Measurements from ENCODE around the gene PTPRT.

DNA sequence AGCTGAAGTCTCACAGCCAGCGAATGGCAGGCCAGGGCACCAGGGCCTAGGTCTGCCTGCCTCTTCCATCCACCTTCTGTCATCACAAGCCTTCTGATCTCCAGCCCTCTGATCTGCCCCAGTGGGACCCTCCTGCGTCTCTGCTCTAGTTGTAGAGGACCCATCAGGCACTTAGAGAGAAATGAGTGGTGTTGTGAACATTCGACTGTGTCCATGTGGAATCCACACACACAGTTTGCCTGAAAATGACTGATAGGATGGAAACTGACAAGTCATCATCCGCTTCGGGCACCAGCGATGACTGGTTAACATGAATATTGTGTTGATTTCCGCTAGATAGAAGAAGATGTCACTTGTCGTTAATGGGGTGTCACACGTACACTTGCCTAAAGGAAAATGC, 221.0 kb downstream of the PTPRT start:
- TF ChIP-seq, protein P1, sequence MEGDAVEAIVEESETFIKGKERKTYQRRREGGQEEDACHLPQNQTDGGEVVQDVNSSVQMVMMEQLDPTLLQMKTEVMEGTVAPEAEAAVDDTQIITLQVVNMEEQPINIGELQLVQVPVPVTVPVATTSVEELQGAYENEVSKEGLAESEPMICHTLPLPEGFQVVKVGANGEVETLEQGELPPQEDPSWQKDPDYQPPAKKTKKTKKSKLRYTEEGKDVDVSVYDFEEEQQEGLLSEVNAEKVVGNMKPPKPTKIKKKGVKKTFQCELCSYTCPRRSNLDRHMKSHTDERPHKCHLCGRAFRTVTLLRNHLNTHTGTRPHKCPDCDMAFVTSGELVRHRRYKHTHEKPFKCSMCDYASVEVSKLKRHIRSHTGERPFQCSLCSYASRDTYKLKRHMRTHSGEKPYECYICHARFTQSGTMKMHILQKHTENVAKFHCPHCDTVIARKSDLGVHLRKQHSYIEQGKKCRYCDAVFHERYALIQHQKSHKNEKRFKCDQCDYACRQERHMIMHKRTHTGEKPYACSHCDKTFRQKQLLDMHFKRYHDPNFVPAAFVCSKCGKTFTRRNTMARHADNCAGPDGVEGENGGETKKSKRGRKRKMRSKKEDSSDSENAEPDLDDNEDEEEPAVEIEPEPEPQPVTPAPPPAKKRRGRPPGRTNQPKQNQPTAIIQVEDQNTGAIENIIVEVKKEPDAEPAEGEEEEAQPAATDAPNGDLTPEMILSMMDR (IDR thresholded peaks at IDR 0.05): no peak
- TF ChIP-seq JUND (IDR thresholded peaks at IDR 0.05): no peak
- no peak for TF ChIP-seq POLR2AphosphoS5 (IDR thresholded peaks at IDR 0.05; ENCODE audit: low read depth, low read length)
- TF ChIP-seq TAF1 (IDR thresholded peaks at IDR 0.05; ENCODE audit: borderline replicate concordance, low read depth, low read length): no peak
- TF ChIP-seq, protein P2, sequence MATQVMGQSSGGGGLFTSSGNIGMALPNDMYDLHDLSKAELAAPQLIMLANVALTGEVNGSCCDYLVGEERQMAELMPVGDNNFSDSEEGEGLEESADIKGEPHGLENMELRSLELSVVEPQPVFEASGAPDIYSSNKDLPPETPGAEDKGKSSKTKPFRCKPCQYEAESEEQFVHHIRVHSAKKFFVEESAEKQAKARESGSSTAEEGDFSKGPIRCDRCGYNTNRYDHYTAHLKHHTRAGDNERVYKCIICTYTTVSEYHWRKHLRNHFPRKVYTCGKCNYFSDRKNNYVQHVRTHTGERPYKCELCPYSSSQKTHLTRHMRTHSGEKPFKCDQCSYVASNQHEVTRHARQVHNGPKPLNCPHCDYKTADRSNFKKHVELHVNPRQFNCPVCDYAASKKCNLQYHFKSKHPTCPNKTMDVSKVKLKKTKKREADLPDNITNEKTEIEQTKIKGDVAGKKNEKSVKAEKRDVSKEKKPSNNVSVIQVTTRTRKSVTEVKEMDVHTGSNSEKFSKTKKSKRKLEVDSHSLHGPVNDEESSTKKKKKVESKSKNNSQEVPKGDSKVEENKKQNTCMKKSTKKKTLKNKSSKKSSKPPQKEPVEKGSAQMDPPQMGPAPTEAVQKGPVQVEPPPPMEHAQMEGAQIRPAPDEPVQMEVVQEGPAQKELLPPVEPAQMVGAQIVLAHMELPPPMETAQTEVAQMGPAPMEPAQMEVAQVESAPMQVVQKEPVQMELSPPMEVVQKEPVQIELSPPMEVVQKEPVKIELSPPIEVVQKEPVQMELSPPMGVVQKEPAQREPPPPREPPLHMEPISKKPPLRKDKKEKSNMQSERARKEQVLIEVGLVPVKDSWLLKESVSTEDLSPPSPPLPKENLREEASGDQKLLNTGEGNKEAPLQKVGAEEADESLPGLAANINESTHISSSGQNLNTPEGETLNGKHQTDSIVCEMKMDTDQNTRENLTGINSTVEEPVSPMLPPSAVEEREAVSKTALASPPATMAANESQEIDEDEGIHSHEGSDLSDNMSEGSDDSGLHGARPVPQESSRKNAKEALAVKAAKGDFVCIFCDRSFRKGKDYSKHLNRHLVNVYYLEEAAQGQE (IDR thresholded peaks at IDR 0.05; ENCODE audit: low read depth, low read length): no peak
- TF ChIP-seq RFX5 (IDR thresholded peaks at IDR 0.05; ENCODE audit: low read length): no peak
- no peak for TF ChIP-seq NFIC (IDR thresholded peaks at IDR 0.05; ENCODE audit: borderline replicate concordance)
- TF ChIP-seq, protein P3, sequence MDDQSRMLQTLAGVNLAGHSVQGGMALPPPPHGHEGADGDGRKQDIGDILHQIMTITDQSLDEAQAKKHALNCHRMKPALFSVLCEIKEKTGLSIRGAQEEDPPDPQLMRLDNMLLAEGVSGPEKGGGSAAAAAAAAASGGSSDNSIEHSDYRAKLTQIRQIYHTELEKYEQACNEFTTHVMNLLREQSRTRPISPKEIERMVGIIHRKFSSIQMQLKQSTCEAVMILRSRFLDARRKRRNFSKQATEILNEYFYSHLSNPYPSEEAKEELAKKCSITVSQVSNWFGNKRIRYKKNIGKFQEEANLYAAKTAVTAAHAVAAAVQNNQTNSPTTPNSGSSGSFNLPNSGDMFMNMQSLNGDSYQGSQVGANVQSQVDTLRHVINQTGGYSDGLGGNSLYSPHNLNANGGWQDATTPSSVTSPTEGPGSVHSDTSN (IDR thresholded peaks at IDR 0.05): no peak

Data from SK-N-SH (cell line).